ENCODE data around the gene HCFC1. TPM values are rescaled to one million over a fixed set of nuclear protein-coding genes. Genes with fewer than 3 reads are reported as not detected.

The HCFC1 gene
- polyA plus RNA-seq, 2 of the 4 experiments (the other 2 are of a cell fraction): 4.4 to 33.3 TPM

DNA sequence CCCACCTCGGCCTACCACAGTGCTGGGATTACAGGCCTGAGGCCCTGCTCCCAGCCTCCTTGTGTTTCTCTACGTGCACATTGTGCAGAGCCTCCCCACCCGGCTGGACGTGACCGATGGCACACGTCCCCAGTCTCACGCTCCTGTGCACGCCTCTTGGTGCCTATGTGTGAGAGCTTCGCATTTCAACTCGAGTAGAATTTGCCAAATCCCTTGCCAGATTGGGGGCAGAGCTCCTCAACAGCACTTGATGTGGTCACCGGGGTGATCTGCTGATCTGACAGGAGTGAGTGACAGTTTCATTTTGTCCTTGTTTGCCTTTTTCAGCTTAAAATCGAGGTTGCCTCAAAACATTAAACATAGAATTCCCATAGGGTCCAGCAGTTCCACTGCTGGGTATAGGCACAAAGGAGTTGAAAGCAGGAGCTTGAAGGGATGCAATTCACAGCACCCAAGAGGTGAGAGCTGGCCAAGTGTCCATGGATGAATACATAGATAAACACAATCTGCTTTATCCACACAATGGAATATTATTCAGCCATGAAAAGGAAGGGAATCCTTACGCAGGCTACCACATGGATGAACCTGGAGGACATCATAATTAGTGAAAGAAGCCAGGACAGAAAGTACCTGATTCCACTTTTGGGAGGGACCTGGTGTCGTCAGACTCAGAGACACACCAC lies 18.5 kb upstream of the HCFC1 start:
- ATAC-seq (no peak), DNase-seq (ENCODE audit: low read depth in 1 of 2, low spot score in 1 of 2) (no peak), FAIRE-seq (no peak)
- TF ChIP-seq FOXS1 (CRISPR knock-in tag; IDR thresholded peaks at IDR 0.05) (no peak), FOSB (CRISPR knock-in tag; IDR thresholded peaks at IDR 0.05) (no peak)
- TF ChIP-seq, protein P1, sequence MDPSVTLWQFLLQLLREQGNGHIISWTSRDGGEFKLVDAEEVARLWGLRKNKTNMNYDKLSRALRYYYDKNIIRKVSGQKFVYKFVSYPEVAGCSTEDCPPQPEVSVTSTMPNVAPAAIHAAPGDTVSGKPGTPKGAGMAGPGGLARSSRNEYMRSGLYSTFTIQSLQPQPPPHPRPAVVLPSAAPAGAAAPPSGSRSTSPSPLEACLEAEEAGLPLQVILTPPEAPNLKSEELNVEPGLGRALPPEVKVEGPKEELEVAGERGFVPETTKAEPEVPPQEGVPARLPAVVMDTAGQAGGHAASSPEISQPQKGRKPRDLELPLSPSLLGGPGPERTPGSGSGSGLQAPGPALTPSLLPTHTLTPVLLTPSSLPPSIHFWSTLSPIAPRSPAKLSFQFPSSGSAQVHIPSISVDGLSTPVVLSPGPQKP (IDR thresholded peaks at IDR 0.05; ENCODE audit: low read depth, low read length): no peak
- TF ChIP-seq, protein P2, sequence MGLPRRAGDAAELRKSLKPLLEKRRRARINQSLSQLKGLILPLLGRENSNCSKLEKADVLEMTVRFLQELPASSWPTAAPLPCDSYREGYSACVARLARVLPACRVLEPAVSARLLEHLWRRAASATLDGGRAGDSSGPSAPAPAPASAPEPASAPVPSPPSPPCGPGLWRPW (IDR thresholded peaks at IDR 0.05): no peak
- no peak overlapping the region for H3K4me3 ChIP-seq
- ChIA-PET POLR2A (no interaction called here), CTCF (interaction anchor here (1.1 to 1.3 kb wide), 2 partner anchors 17 to 23 kb away, joined by 3 to 8 read pairs; no protein-coding TSS in a partner anchor)
- no peak overlapping the region for H3K4me2 ChIP-seq
- no peaks in the 10 kb centered on the region for H3K4me1 ChIP-seq
- H3K27ac ChIP-seq: no peak overlapping the region
- WGBS (ENCODE audit: missing lambda C conversion rate): 88% methylated on average over 14 of the region's 14 CpGs
- H3K9me3 ChIP-seq: no peaks in the 10 kb centered on the region

DNA sequence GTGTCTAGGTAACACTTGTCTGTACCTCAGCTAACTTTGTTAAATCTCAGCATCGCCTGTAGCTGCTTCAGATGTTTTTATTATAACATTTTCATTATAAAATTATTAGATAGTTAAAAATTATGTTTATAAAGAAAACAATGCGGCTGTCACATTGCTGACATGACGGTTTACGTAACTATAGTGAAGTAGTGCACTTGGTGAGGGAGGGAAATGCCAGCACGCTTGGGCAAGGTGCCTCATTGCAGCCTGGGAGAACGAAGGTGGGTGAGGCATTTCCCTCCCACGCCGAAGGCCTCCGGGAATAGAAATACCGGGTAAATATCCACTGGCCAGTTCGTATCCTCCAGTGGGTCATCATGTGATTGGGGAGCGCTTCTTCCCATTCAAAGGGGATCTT lies 16.9 kb upstream of the HCFC1 start:
- TF ChIP-seq, protein P3, sequence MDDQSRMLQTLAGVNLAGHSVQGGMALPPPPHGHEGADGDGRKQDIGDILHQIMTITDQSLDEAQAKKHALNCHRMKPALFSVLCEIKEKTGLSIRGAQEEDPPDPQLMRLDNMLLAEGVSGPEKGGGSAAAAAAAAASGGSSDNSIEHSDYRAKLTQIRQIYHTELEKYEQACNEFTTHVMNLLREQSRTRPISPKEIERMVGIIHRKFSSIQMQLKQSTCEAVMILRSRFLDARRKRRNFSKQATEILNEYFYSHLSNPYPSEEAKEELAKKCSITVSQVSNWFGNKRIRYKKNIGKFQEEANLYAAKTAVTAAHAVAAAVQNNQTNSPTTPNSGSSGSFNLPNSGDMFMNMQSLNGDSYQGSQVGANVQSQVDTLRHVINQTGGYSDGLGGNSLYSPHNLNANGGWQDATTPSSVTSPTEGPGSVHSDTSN (IDR thresholded peaks at IDR 0.05): no peak
- TF ChIP-seq NR3C1 (IDR thresholded peaks at IDR 0.05) (no peak), FOSL2 (IDR thresholded peaks at IDR 0.05) (no peak), FOSL2 (CRISPR knock-in tag; IDR thresholded peaks at IDR 0.05) (no peak), MAFK (IDR thresholded peaks at IDR 0.05; ENCODE audit: partially characterized antibody) (peak; percentile 52), SREBF2 (IDR thresholded peaks at IDR 0.05) (no peak), MYC (IDR thresholded peaks at IDR 0.05; ENCODE audit: borderline replicate concordance, low read length) (no peak)
- TF ChIP-seq, protein P4, sequence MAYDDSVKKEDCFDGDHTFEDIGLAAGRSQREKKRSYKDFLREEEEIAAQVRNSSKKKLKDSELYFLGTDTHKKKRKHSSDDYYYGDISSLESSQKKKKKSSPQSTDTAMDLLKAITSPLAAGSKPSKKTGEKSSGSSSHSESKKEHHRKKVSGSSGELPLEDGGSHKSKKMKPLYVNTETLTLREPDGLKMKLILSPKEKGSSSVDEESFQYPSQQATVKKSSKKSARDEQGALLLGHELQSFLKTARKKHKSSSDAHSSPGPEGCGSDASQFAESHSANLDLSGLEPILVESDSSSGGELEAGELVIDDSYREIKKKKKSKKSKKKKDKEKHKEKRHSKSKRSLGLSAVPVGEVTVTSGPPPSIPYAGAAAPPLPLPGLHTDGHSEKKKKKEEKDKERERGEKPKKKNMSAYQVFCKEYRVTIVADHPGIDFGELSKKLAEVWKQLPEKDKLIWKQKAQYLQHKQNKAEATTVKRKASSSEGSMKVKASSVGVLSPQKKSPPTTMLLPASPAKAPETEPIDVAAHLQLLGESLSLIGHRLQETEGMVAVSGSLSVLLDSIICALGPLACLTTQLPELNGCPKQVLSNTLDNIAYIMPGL (CRISPR knock-in tag; IDR thresholded peaks at IDR 0.05; ENCODE audit: borderline replicate concordance): no peak
- ATAC-seq (no peak), FAIRE-seq (no peak), DNase-seq (ENCODE audit: low read depth in 1 of 2, low spot score in 1 of 2) (no peak)
- no peak overlapping the region for H3K4me3 ChIP-seq
- CTCF ChIA-PET: no interaction called here
- POLR2A ChIA-PET: no interaction called here
- no peak overlapping the region for H3K4me2 ChIP-seq
- H3K27ac ChIP-seq: no peak overlapping the region
- no peaks in the 10 kb centered on the region for H3K9me3 ChIP-seq
- 85% methylated on average over 12 of the region's 12 CpGs for WGBS (ENCODE audit: missing lambda C conversion rate)
- H3K4me1 ChIP-seq: no peaks in the 10 kb centered on the region

DNA sequence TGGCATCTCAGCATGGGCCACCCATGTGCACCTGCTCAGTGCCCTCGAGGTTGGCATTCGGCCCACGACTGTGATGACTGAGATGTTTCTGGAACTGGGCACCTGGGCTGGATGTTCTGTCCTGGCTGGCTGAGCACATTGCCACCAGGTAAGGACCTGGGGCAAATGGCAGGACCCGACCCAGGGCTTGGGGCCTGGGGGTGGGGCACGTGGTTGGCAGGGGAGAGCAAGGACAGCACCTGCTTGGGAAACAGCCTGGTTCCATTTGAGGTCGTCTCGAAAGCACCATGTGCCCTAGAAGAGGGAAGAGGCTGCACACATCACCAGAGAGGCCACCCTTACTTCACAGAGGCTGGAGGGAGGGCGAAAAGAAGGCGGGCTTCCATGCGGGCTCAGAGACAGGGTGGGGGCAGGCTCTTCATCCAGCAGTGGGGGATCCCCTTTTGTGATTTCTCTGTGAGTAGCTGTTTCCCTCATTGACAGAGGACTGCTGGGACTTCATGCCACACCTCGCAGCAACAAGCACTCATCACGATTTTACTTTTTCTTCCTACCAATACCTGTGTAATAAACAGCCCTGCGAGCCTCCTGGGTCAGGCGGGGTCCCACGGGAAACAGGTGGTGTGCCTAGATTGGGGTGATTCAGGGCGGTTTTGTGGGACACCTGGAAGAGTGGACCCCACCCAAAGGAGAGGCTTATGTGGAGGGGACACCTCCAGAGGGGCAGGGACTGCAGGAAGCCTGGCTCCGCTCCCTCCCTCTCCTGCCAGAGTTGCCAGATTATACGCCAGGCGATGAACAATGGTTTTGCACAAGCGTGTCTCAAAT lies 12.9 kb upstream of the HCFC1 start:
- H3K4me1 ChIP-seq: no peaks in the 10 kb centered on the region
- H3K4me3 ChIP-seq: no peak overlapping the region
- DNase-seq (ENCODE audit: low read depth in 1 of 2, low spot score in 1 of 2) (no peak), ATAC-seq (no peak), FAIRE-seq (no peak)
- POLR2A ChIA-PET: no interaction called here
- no peak overlapping the region for H3K27ac ChIP-seq
- WGBS (ENCODE audit: missing lambda C conversion rate): 84% methylated on average over 15 of the region's 20 CpGs
- H3K4me2 ChIP-seq: no peak overlapping the region
- TF ChIP-seq NPAS2 (CRISPR knock-in tag; IDR thresholded peaks at IDR 0.05; ENCODE audit: borderline replicate concordance) (no peak), RARB (CRISPR knock-in tag; IDR thresholded peaks at IDR 0.05) (no peak)
- TF ChIP-seq, protein P5, sequence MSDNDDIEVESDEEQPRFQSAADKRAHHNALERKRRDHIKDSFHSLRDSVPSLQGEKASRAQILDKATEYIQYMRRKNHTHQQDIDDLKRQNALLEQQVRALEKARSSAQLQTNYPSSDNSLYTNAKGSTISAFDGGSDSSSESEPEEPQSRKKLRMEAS (IDR thresholded peaks at IDR 0.05): no peak
- TF ChIP-seq, protein P4 (CRISPR knock-in tag; IDR thresholded peaks at IDR 0.05; ENCODE audit: borderline replicate concordance): no peak
- CTCF ChIA-PET: no interaction called here
- no peaks in the 10 kb centered on the region for H3K9me3 ChIP-seq

Data from A549 (cell line).